ENCODE results near the gene HOXA5. TPM values are rescaled to one million over a fixed set of nuclear protein-coding genes. Genes with fewer than 3 reads are reported as not detected.

Gene HOXA5
- total RNA-seq, 2 experiments from 2014 or later = 3.4 to 7.4 TPM

GRCh38 chr7:27177795-27178320 lies 34.4 kb upstream of the HOXA5 start:
- Histone ChIP-seq H3K9me2 (ENCODE audit: insufficient read depth, low read length) (no peaks in the 10 kb centered on the region), H3K27ac (ENCODE audit: low read depth, low read length, poor library complexity, severe bottlenecking) (no peak overlapping the region), H3K9me3 (ENCODE audit: low read length) (no peaks in the 10 kb centered on the region), H4K20me1 (ENCODE audit: insufficient read depth, low read length) (no peaks in the 10 kb centered on the region), H3K79me2 (ENCODE audit: insufficient read depth, low read depth, low read length) (no peaks in the 10 kb centered on the region), H3K36me3 (ENCODE audit: insufficient read depth, low read length) (no peaks in the 10 kb centered on the region), H3K4me2 (ENCODE audit: low read length) (no peak overlapping the region), H3K4me1 (ENCODE audit: insufficient read depth, low read length, poor library complexity, severe bottlenecking) (no peaks in the 10 kb centered on the region), H3K4me3 (ENCODE audit: low read depth, low read length, poor library complexity, severe bottlenecking) (no peak overlapping the region), H2AFZ (ENCODE audit: low read length) (no peak overlapping the region)
- DNase-seq (ENCODE audit: low spot score) = no peak
- CTCF ChIA-PET (ENCODE audit: unreplicated experiment) = no interaction called here
- POLR2A ChIA-PET = interaction anchor here (0.6 kb wide), 2 partner anchors 329 to 1555 kb away, joined by 3 to 4 read pairs; no protein-coding TSS in a partner anchor
- no TSS peak for BruUV-seq (replicated peaks)
- no peak for TF ChIP-seq CTCF (conservative IDR thresholded peaks at IDR 0.05; ENCODE audit: low read length)
- no peak for TF ChIP-seq EZH2phosphoT487 (IDR thresholded peaks at IDR 0.05; ENCODE audit: borderline replicate concordance, low read depth, low read length)
- intact Hi-C loops (cut with micrococcal nuclease; ENCODE audit: unreplicated experiment) = no loop called here

DNA sequence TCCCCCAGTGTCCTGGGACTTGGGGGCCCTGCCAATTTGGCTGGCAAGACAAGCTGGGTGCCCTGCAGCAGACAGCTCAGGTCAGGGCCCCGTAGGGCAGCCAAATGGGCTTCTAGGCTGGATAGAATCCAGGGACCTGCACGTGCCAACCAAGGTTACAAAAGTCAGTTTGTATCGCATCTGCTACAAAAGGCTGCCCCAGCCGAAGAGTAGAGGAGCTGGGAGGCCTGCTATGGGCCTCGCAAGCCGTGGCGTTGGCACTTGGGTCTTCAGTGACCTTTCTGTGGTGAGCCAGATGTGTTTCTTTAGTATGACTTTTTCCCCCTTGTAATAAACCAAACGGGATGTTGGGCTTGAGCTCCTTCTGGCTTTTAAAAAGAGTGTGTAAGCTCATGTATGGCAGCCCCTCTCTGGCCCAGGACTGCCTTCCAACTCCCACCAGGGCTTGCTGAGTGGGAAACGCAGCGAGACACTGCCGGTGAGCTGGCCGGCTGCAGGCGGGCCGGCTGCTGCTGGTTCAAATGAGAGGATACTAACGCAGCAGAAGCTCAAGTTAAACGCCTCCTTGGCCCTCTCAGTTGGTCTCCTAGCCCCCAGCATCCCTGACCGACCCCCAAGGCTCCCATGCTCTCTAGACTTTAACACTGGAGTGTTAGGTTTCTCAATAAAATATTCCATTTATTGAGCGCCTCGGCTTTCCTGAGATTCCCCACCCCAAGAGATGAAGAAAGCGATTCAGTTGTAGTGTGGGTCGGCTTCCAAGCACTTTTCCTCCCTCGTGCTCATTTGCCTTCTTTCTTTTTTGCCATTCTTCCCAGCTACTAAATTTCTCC lies 33.7 kb upstream of the HOXA5 start:
- intact Hi-C loops (cut with micrococcal nuclease; ENCODE audit: unreplicated experiment) = no loop called here
- no peak for DNase-seq (ENCODE audit: low spot score)
- POLR2A ChIA-PET = interaction anchor here (0.6 kb wide), 1 partner anchor 1555 kb away, joined by 3 read pairs; no protein-coding TSS in a partner anchor

More for the DNA sequence above, 33.7 kb upstream of the HOXA5 start:
- CTCF ChIA-PET (ENCODE audit: unreplicated experiment) = no interaction called here
- Histone ChIP-seq H2AFZ (ENCODE audit: low read length) (no peak overlapping the region), H3K9me2 (ENCODE audit: insufficient read depth, low read length) (no peaks in the 10 kb centered on the region), H3K4me3 (ENCODE audit: low read depth, low read length, poor library complexity, severe bottlenecking) (no peak overlapping the region), H3K27ac (ENCODE audit: low read depth, low read length, poor library complexity, severe bottlenecking) (no peak overlapping the region), H3K79me2 (ENCODE audit: insufficient read depth, low read depth, low read length) (no peaks in the 10 kb centered on the region), H3K9me3 (ENCODE audit: low read length) (no peaks in the 10 kb centered on the region), H3K36me3 (ENCODE audit: insufficient read depth, low read length) (no peaks in the 10 kb centered on the region), H3K4me2 (ENCODE audit: low read length) (no peak overlapping the region), H3K4me1 (ENCODE audit: insufficient read depth, low read length, poor library complexity, severe bottlenecking) (no peaks in the 10 kb centered on the region), H4K20me1 (ENCODE audit: insufficient read depth, low read length) (no peaks in the 10 kb centered on the region)
- no TSS peak for BruUV-seq (replicated peaks)
- TF ChIP-seq CTCF (conservative IDR thresholded peaks at IDR 0.05; ENCODE audit: low read length) (no peak), EZH2phosphoT487 (IDR thresholded peaks at IDR 0.05; ENCODE audit: borderline replicate concordance, low read depth, low read length) (no peak)

Data from OCI-LY7 (cell line).